GM23248 (cell line): Measurements from ENCODE around the gene MT1E. TPM values are rescaled to one million over a fixed set of nuclear protein-coding genes. Genes with fewer than 3 reads are reported as not detected.

Experiments
- DNase-seq: peaks from one replicate; pipeline ENCODE4 v3.0.0-alpha.2; 2015
- H2AFZ ChIP-seq: fragments of 200-600 bp; sonication (generic); 2 replicates; pipeline ENCODE4 v1.6.1; 2016; ENCODE audit warnings: antibody characterized with exemption
- H3F3A ChIP-seq: fragments of 200-600 bp; sonication (generic); 2 replicates; pipeline ENCODE4 v1.6.1; 2016; ENCODE audit warnings: mild to moderate bottlenecking, antibody characterized with exemption, mixed run types; ENCODE audit not compliant: insufficient read depth
- H3K27ac ChIP-seq: fragments of 200-600 bp; sonication (generic); 2 replicates; pipeline ENCODE4 v1.5.1; 2016; ENCODE audit warnings: mild to moderate bottlenecking
- H3K27me3 ChIP-seq: fragments of 200-600 bp; sonication (generic); replicated peaks from 2 replicates; pipeline ENCODE4 v1.6.1; 2016; ENCODE audit warnings: mild to moderate bottlenecking; ENCODE audit not compliant: insufficient read depth
- H3K36me3 ChIP-seq: fragments of 200-600 bp; sonication (generic); 2 replicates; pipeline ENCODE4 v1.6.1; 2016; ENCODE audit warnings: low read depth, mild to moderate bottlenecking
- H3K4me1 ChIP-seq: fragments of 200-600 bp; sonication (generic); 2 replicates; pipeline ENCODE4 v1.6.1; 2016; ENCODE audit warnings: mild to moderate bottlenecking; ENCODE audit not compliant: insufficient read depth
- H3K4me2 ChIP-seq: fragments of 200-600 bp; sonication (generic); one replicate; pipeline ENCODE4 v1.6.1; 2016; ENCODE audit warnings: mild to moderate bottlenecking; ENCODE audit not compliant: unreplicated experiment
- H3K4me3 ChIP-seq: fragments of 200-600 bp; sonication (generic); 2 replicates; pipeline ENCODE4 v1.5.1; 2016; ENCODE audit warnings: mild to moderate bottlenecking
- H3K79me2 ChIP-seq: fragments of 200-600 bp; sonication (generic); 2 replicates; pipeline ENCODE4 v1.6.1; 2016; ENCODE audit warnings: mild to moderate bottlenecking; ENCODE audit not compliant: insufficient read depth
- H3K9ac ChIP-seq: fragments of 200-600 bp; sonication (generic); 2 replicates; pipeline ENCODE4 v1.6.1; 2016; ENCODE audit warnings: mild to moderate bottlenecking
- H3K9me2 ChIP-seq: fragments of 200-600 bp; sonication (generic); 2 replicates; pipeline ENCODE4 v1.6.1; 2016; ENCODE audit warnings: mixed run types, mild to moderate bottlenecking, moderate library complexity; ENCODE audit not compliant: insufficient read depth
- H3K9me3 ChIP-seq: fragments of 200-600 bp; sonication (generic); one replicate; pipeline ENCODE4 v1.6.1; 2017; ENCODE audit warnings: low read depth
- H4K20me1 ChIP-seq: fragments of 200-600 bp; sonication (generic); 2 replicates; pipeline ENCODE4 v1.6.0; 2016; ENCODE audit not compliant: insufficient read depth
- EZH2 ChIP-seq: fragments of 200-600 bp; sonication (generic); IDR thresholded peaks from 2 replicates; pipeline ENCODE4 v1.6.1; 2018; ENCODE audit warnings: antibody characterized with exemption, mild to moderate bottlenecking; ENCODE audit not compliant: insufficient read depth, poor library complexity, severe bottlenecking
- EZH2phosphoT487 ChIP-seq: fragments of 200-600 bp; sonication (generic); IDR thresholded peaks from 2 replicates; pipeline ENCODE4 v1.6.1; 2018; ENCODE audit warnings: antibody characterized with exemption, moderate library complexity, mild to moderate bottlenecking, low read depth; ENCODE audit not compliant: insufficient read depth
- WGBS, 2 experiments: methylation state at CpG; one replicate each; pipeline ENCODE4 v1.1.6; 2015 to 2017; ENCODE audit warnings: low lambda C conversion rate in 2 of 2, low coverage in 1 of 2; ENCODE audit errors: missing lambda C conversion rate in 2 of 2; 5-methylcytosine and 5-hydroxymethylcytosine counted together
- in situ Hi-C: fragments of 300-500 bp; cut with MboI; formaldehyde crosslinking; loops from 2 replicates; pipeline ENCODE4 v1.15.0; 2020
- polyA plus RNA-seq: library from polyadenylated mRNA; unstranded; fragments of >200 nt; fragmentation: Nextera tagmentation; extraction: Ambion mirVana; gene quantifications from 2 replicates; pipeline ENCODE4 v1.2.1, GENCODE V29; 2016
- total RNA-seq: library from RNA; depleted of rRNA; stranded (reverse); fragments of >200 nt; shearing (Covaris generic); gene quantifications from 2 replicates; pipeline ENCODE4 v1.2.3, GENCODE V29; 2014

The MT1E gene
- total and polyA plus RNA-seq, 2 experiments from 2014 or later: 178 to 329 TPM

DNA sequence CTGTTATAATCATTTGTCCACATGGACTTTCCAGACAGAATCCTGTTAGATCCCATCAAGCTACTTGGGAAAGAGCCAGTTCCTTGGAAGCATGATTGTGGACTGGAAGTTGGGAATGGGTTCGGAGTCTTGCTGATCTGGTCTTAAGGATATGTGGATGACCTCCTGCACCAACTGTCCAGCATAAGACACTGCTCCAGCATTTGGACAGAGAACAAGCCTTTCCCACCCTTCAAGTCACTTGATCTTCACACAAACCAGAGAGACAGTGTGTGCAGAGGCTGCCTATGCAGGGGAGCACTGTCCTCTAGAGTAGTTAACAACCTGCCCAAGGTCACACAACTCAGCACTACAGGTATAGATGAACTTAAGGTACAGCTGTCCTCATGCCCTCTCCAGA lies 20.3 kb downstream of the MT1E start:
- no peaks in the 10 kb centered on the region for H3K9me3 ChIP-seq
- H3K27me3 ChIP-seq: peaks cover 12% of the 10 kb centered on the region
- no peaks in the 10 kb centered on the region for H3K4me1 ChIP-seq
- H3F3A ChIP-seq: no peaks in the 10 kb centered on the region
- H3K9ac ChIP-seq: no peak overlapping the region
- 0% methylated on average over 1 of the region's 1 CpG for WGBS, 2 experiments
- no peak overlapping the region for H3K4me3 ChIP-seq
- no peak for DNase-seq
- no peaks in the 10 kb centered on the region for H3K36me3 ChIP-seq
- no peaks in the 10 kb centered on the region for H3K9me2 ChIP-seq
- no peak overlapping the region for H2AFZ ChIP-seq
- H4K20me1 ChIP-seq: no peaks in the 10 kb centered on the region
- no peak overlapping the region for H3K4me2 ChIP-seq
- H3K79me2 ChIP-seq: no peaks in the 10 kb centered on the region
- no peak overlapping the region for H3K27ac ChIP-seq
- in situ Hi-C loops: no loop called here
- TF ChIP-seq EZH2phosphoT487 (no peak), EZH2 (no peak)

DNA sequence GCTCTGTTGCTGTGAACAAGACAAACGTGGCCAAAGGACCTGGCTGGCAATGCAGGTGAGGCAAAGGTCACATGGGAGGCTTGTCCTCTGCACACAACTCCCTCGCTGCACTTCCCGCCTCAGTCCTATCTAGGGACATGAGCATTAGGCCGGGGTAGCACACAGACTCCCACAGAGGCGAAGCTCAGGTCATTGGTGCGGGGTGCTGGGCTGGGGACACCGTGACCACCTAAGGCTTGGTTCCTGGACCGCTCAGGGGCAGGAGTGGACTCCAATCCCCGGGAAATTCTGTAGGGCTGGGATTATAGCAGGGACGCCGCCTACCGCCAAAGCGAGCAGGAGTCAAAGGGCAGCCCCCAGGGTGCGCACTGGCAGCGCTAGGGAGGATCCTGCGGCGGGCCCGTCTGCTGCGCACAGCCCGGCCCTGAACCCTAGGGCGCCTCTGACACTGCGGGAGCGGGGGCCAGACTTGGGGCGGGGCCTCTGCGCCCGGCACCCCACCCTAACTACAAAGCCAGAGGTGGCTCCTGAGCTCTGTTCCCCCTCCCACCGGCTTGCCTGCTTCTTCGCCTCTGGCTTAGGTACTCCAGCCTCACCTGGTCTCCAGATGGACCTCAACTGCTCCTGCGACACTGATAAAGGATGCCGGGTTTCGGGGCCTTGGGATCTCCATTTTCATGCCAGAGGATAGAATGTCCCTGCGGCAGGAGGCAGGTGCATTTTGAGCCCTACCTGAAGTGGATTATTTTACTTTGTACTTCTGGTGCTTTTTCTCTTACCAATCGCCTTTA lies 22.3 kb downstream of the MT1E start:
- Histone ChIP-seq H3K9me3 (no peaks in the 10 kb centered on the region), H3K4me3 (no peak overlapping the region), H3K36me3 (no peaks in the 10 kb centered on the region), H3K79me2 (no peaks in the 10 kb centered on the region), H3K4me1 (no peaks in the 10 kb centered on the region), H3F3A (no peaks in the 10 kb centered on the region), H3K9ac (no peak overlapping the region), H3K4me2 (no peak overlapping the region), H3K27me3 (peaks cover 12% of the 10 kb centered on the region), H4K20me1 (no peaks in the 10 kb centered on the region), H3K27ac (no peak overlapping the region), H3K9me2 (no peaks in the 10 kb centered on the region), H2AFZ (no peak overlapping the region)
- in situ Hi-C loops: no loop called here
- no peak for DNase-seq
- TF ChIP-seq EZH2phosphoT487 (no peak), EZH2 (no peak)
- 34 to 42% methylated on average over 22 to 30 of the region's 33 CpGs for WGBS, 2 experiments

- no peak for DNase-seq
- no peaks in the 10 kb centered on the region for H3K9me2 ChIP-seq
- no peaks in the 10 kb centered on the region for H3K36me3 ChIP-seq
- no peaks in the 10 kb centered on the region for H3K4me1 ChIP-seq
- H3F3A ChIP-seq: no peaks in the 10 kb centered on the region
- no peak overlapping the region for H3K4me3 ChIP-seq
- no peak overlapping the region for H2AFZ ChIP-seq
- WGBS, 2 experiments: 82 to 100% methylated on average over 2 of the region's 2 CpGs
- H3K9ac ChIP-seq: no peak overlapping the region
- H4K20me1 ChIP-seq: no peaks in the 10 kb centered on the region
- no peak for TF ChIP-seq EZH2
- TF ChIP-seq EZH2phosphoT487: no peak
- no peak overlapping the region for H3K4me2 ChIP-seq
- H3K9me3 ChIP-seq: no peaks in the 10 kb centered on the region
- no peak overlapping the region for H3K27ac ChIP-seq
- peaks cover 12% of the 10 kb centered on the region for H3K27me3 ChIP-seq
- H3K79me2 ChIP-seq: no peaks in the 10 kb centered on the region
- in situ Hi-C loops: no loop called here
Observed at GRCh38 chr16:56649271-56649670, 23.7 kb downstream of the MT1E start.

DNA sequence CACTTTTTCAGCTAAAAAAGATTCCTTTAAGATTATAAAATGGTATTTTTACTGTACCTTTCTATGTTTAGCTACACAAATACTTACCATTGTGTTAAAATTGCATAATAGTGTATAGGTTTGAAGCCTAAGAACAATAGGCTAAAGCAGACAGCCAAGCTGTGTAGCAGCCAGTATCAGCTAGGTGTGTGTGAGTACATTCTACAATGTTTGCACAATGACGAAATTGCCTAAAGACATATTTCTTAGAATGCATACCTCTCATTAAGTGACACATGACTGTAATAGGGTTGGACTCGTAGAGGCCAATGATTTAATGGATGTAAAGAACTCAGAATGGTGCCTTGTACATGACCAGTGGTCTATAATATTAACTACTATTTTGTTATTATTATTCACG lies 24.2 kb downstream of the MT1E start:
- Histone ChIP-seq H3K27me3 (peaks cover 12% of the 10 kb centered on the region), H3K4me3 (no peak overlapping the region), H3K4me2 (no peak overlapping the region), H3K4me1 (no peaks in the 10 kb centered on the region), H3F3A (no peaks in the 10 kb centered on the region), H3K79me2 (no peaks in the 10 kb centered on the region), H3K9me3 (no peaks in the 10 kb centered on the region), H3K9me2 (no peaks in the 10 kb centered on the region), H3K36me3 (no peaks in the 10 kb centered on the region), H3K27ac (no peak overlapping the region), H2AFZ (no peak overlapping the region), H4K20me1 (no peaks in the 10 kb centered on the region), H3K9ac (no peak overlapping the region)
- in situ Hi-C loops: no loop called here
- WGBS, 2 experiments: 67 to 68% methylated on average over 3 of the region's 3 CpGs
- TF ChIP-seq EZH2phosphoT487 (no peak), EZH2 (no peak)
- no peak for DNase-seq

DNA sequence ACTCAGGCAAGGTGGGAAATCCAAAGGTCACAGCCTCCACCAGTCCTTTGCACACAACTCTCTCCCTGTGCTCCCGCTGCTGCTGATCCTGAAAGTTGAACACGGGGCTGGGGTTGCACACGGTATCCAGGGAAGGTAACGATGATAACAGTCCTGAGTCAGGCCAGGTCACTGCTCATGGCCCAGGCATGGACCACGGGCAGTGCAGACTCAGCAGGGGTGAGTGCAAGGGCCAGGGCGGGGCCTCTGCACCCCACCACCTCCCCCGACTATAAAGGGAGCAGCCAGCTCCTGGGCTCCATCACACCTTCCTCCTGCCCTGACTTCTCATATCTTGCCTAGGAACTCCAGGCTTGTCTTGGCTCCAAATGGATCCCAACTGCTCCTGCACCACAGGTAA lies 26.0 kb downstream of the MT1E start, which contains the start of gene MT1B:
Gene MT1B, plus strand, starts transcription at position 301 of the 400 bp plus-strand sequence. Its CDS starts 68 bp downstream, at position 369.
- Histone ChIP-seq H3K79me2 (no peaks in the 10 kb centered on the region), H3K9me2 (no peaks in the 10 kb centered on the region), H3K27ac (no peak within 1 kb of the TSS), H3K4me3 (no peak within 1 kb of the TSS), H3K4me1 (no peaks in the 10 kb centered on the region), H3K9me3 (no peaks in the 10 kb centered on the region), H3K36me3 (no peaks in the 10 kb centered on the region), H3K27me3 (peaks cover 12% of the 10 kb centered on the region), H4K20me1 (no peaks in the 10 kb centered on the region), H3F3A (no peaks in the 10 kb centered on the region), H2AFZ (no peak within 1 kb of the TSS), H3K9ac (no peak within 1 kb of the TSS), H3K4me2 (no peak within 1 kb of the TSS)
- DNase-seq: no peak
- TF ChIP-seq EZH2phosphoT487 (no peak), EZH2 (no peak)
- WGBS, 2 experiments: 67 to 80% methylated on average over 7 of the region's 7 CpGs
- in situ Hi-C loops: no loop called here
